ENCODE measurements around the gene PIPOX.

DNA sequence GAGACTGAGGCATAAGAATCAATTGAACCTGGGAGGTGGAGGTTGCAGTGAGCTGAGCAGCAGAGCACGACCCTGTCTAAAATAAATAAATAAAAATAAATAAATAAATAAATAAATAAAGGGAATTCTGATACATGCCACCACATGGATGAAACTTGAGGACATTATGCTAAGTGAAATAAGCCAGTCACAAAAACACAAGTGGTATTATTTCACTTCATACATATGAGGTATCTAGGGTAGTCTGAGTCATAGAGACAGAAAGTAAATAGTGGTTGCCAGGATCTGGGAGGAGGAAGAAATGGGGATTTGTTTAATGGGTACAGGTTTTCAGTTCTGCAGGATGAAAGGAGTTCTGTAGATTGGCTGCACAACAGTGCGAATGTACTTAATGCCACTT lies 16.3 kb downstream of the PIPOX start:
- TF ChIP-seq RAD21 (conservative IDR thresholded peaks at IDR 0.05): no peak
- TF ChIP-seq, protein P1, sequence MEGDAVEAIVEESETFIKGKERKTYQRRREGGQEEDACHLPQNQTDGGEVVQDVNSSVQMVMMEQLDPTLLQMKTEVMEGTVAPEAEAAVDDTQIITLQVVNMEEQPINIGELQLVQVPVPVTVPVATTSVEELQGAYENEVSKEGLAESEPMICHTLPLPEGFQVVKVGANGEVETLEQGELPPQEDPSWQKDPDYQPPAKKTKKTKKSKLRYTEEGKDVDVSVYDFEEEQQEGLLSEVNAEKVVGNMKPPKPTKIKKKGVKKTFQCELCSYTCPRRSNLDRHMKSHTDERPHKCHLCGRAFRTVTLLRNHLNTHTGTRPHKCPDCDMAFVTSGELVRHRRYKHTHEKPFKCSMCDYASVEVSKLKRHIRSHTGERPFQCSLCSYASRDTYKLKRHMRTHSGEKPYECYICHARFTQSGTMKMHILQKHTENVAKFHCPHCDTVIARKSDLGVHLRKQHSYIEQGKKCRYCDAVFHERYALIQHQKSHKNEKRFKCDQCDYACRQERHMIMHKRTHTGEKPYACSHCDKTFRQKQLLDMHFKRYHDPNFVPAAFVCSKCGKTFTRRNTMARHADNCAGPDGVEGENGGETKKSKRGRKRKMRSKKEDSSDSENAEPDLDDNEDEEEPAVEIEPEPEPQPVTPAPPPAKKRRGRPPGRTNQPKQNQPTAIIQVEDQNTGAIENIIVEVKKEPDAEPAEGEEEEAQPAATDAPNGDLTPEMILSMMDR (IDR thresholded peaks at IDR 0.05; ENCODE audit: poor library complexity, severe bottlenecking): no peak
- TF ChIP-seq, protein P2, sequence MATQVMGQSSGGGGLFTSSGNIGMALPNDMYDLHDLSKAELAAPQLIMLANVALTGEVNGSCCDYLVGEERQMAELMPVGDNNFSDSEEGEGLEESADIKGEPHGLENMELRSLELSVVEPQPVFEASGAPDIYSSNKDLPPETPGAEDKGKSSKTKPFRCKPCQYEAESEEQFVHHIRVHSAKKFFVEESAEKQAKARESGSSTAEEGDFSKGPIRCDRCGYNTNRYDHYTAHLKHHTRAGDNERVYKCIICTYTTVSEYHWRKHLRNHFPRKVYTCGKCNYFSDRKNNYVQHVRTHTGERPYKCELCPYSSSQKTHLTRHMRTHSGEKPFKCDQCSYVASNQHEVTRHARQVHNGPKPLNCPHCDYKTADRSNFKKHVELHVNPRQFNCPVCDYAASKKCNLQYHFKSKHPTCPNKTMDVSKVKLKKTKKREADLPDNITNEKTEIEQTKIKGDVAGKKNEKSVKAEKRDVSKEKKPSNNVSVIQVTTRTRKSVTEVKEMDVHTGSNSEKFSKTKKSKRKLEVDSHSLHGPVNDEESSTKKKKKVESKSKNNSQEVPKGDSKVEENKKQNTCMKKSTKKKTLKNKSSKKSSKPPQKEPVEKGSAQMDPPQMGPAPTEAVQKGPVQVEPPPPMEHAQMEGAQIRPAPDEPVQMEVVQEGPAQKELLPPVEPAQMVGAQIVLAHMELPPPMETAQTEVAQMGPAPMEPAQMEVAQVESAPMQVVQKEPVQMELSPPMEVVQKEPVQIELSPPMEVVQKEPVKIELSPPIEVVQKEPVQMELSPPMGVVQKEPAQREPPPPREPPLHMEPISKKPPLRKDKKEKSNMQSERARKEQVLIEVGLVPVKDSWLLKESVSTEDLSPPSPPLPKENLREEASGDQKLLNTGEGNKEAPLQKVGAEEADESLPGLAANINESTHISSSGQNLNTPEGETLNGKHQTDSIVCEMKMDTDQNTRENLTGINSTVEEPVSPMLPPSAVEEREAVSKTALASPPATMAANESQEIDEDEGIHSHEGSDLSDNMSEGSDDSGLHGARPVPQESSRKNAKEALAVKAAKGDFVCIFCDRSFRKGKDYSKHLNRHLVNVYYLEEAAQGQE (IDR thresholded peaks at IDR 0.05; ENCODE audit: borderline replicate concordance): no peak
- no peak for TF ChIP-seq EP300 (conservative IDR thresholded peaks at IDR 0.05; ENCODE audit: poor library complexity, severe bottlenecking)
- no peak for TF ChIP-seq SMC3 (conservative IDR thresholded peaks at IDR 0.05; ENCODE audit: poor library complexity)
- no peak for TF ChIP-seq EZH2 (IDR thresholded peaks at IDR 0.05; ENCODE audit: borderline replicate concordance, insufficient read depth, low read length, poor library complexity, severe bottlenecking)
- TF ChIP-seq POLR2AphosphoS5 (IDR thresholded peaks at IDR 0.05): no peak

Measured in neural cell (in vitro differentiated cells).